ENCODE results near the gene CYP21A2. TPM values are rescaled to one million over a fixed set of nuclear protein-coding genes. Genes with fewer than 3 reads are reported as not detected.
"Not testable (repeated sequence)": the region's sequence is repeated elsewhere in the genome, so short reads cannot be mapped to it uniquely, and the experiment has no call there.

Gene CYP21A2
- total RNA-seq (2014; rRNA removed; shearing (Covaris generic)) (not detected in 2 replicates), total RNA-seq (2022) (not detected in 2 replicates), Bru-seq, nascent RNA (not detected), BruChase-seq, experiment 1, labeled RNA remaining after a 6-hour chase (not detected), BruChase-seq, experiment 2, labeled RNA remaining after a 2-hour chase (not detected)
- long read RNA-seq = 0 reads

DNA sequence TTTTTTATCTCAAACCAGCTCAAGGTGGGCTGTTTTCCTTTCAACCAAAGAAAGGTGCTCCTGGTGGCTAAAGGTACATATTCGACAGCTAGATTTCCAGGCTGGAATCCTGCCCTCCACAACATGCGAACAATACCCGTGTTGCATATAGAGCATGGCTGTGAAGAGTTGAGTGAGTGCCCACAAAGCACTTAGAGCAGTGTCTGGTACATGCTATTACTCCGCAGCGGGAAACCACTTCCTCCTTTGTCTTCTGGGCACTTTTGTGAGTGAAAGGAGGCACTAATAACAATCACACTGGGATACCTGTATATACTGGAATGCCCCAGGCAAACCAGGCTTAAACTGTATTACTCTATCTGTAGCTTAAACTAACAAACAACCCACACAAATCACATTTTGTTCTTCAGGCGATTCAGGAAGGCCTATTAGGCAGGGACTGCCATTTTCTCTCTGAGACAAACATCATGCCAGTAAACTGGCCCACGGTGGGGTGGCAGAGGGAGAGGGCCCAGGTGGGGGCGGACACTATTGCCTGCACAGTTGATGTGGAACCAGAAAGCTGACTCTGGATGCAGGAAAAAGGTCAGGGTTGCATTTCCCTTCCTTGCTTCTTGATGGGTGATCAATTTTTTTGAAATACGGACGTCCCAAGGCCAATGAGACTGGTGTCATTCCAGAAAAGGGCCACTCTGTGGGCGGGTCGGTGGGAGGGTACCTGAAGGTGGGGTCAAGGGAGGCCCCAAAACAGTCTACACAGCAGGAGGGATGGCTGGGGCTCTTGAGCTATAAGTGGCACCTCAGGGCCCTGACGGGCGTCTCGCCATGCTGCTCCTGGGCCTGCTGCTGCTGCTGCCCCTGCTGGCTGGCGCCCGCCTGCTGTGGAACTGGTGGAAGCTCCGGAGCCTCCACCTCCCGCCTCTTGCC, at the start of gene CYP21A2:
Gene CYP21A2, plus strand, starts transcription at position 818 of the 927 bp plus-strand sequence. Its CDS starts 8 bp downstream, at position 826.
- H3K36me3 ChIP-seq (ENCODE audit: insufficient read depth, low read length); H3K79me2 ChIP-seq (ENCODE audit: insufficient read depth, low read depth, low read length); H3K9me2 ChIP-seq (ENCODE audit: insufficient read depth, low read length); H3K4me3 ChIP-seq (ENCODE audit: low read depth, low read length, poor library complexity, severe bottlenecking); POLR2A ChIA-PET; CTCF ChIA-PET (ENCODE audit: unreplicated experiment); H2AFZ ChIP-seq (ENCODE audit: low read length); DNase-seq (ENCODE audit: low spot score); H4K20me1 ChIP-seq (ENCODE audit: insufficient read depth, low read length); H3K4me1 ChIP-seq (ENCODE audit: insufficient read depth, low read length, poor library complexity, severe bottlenecking); H3K9me3 ChIP-seq (ENCODE audit: low read length); H3K4me2 ChIP-seq (ENCODE audit: low read length); BruUV-seq (replicated peaks); intact Hi-C loops (cut with micrococcal nuclease; ENCODE audit: unreplicated experiment); H3K27ac ChIP-seq (ENCODE audit: low read depth, low read length, poor library complexity, severe bottlenecking): not testable (repeated sequence)

DNA sequence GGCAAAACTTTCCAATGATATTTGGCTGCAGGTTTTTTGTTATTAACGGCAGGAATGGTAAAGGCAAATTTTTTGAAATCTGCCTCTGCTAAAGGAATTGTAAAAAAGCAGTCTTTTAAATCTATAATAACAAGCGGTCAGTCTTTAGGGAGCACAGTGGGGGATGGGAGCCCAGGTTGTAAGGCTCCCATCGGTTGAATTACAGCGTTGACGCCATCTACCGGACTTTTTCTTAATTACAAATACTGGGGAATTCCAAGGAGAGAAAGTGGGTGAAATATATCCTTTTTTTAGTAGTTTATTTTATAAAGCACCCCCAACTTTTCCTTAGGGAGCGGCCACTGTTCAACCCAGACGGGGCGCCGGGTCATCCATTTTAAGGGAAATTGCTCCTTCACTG, 48.9 kb upstream of the CYP21A2 start:
- H3K79me2 ChIP-seq (ENCODE audit: insufficient read depth, low read depth, low read length); H3K9me2 ChIP-seq (ENCODE audit: insufficient read depth, low read length); H3K36me3 ChIP-seq (ENCODE audit: insufficient read depth, low read length); CTCF ChIA-PET (ENCODE audit: unreplicated experiment); BruUV-seq (replicated peaks); H4K20me1 ChIP-seq (ENCODE audit: insufficient read depth, low read length); H3K4me1 ChIP-seq (ENCODE audit: insufficient read depth, low read length, poor library complexity, severe bottlenecking); POLR2A ChIA-PET; H3K27ac ChIP-seq (ENCODE audit: low read depth, low read length, poor library complexity, severe bottlenecking); intact Hi-C loops (cut with micrococcal nuclease; ENCODE audit: unreplicated experiment); H3K4me2 ChIP-seq (ENCODE audit: low read length); DNase-seq (ENCODE audit: low spot score); H2AFZ ChIP-seq (ENCODE audit: low read length); H3K9me3 ChIP-seq (ENCODE audit: low read length); H3K4me3 ChIP-seq (ENCODE audit: low read depth, low read length, poor library complexity, severe bottlenecking): not testable (repeated sequence)

- H3K9me2 ChIP-seq (ENCODE audit: insufficient read depth, low read length); H3K4me1 ChIP-seq (ENCODE audit: insufficient read depth, low read length, poor library complexity, severe bottlenecking); DNase-seq (ENCODE audit: low spot score); intact Hi-C loops (cut with micrococcal nuclease; ENCODE audit: unreplicated experiment); BruUV-seq (replicated peaks); H3K4me3 ChIP-seq (ENCODE audit: low read depth, low read length, poor library complexity, severe bottlenecking); H3K4me2 ChIP-seq (ENCODE audit: low read length); H3K36me3 ChIP-seq (ENCODE audit: insufficient read depth, low read length); POLR2A ChIA-PET; H2AFZ ChIP-seq (ENCODE audit: low read length); H4K20me1 ChIP-seq (ENCODE audit: insufficient read depth, low read length); CTCF ChIA-PET (ENCODE audit: unreplicated experiment); H3K79me2 ChIP-seq (ENCODE audit: insufficient read depth, low read depth, low read length); H3K27ac ChIP-seq (ENCODE audit: low read depth, low read length, poor library complexity, severe bottlenecking); H3K9me3 ChIP-seq (ENCODE audit: low read length): not testable (repeated sequence)
These were observed 43.8 kb upstream of the CYP21A2 start for GRCh38 chr6:31994421-31994820.

DNA sequence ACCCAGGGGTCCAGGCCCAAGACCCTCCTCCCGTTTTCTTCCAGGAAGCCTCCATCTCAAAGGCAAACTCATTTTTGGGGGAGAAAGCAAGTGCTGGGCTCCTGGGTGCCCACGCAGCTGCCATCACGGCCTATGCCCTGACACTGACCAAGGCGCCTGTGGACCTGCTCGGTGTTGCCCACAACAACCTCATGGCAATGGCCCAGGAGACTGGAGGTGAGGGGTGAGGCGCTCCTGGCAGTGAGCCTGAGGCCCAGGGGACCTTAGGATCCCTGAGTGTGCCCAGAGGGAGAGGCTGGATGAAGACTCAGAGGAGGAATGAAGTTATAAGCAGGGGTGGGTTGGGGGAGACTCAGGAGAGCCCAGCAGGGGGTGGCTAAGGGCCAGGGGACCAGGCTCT, 41.8 kb upstream of the CYP21A2 start:
- H4K20me1 ChIP-seq (ENCODE audit: insufficient read depth, low read length); CTCF ChIA-PET (ENCODE audit: unreplicated experiment); H3K36me3 ChIP-seq (ENCODE audit: insufficient read depth, low read length); H3K4me3 ChIP-seq (ENCODE audit: low read depth, low read length, poor library complexity, severe bottlenecking); H3K27ac ChIP-seq (ENCODE audit: low read depth, low read length, poor library complexity, severe bottlenecking); H2AFZ ChIP-seq (ENCODE audit: low read length); POLR2A ChIA-PET; H3K4me2 ChIP-seq (ENCODE audit: low read length); DNase-seq (ENCODE audit: low spot score); H3K4me1 ChIP-seq (ENCODE audit: insufficient read depth, low read length, poor library complexity, severe bottlenecking); H3K9me3 ChIP-seq (ENCODE audit: low read length); BruUV-seq (replicated peaks); intact Hi-C loops (cut with micrococcal nuclease; ENCODE audit: unreplicated experiment); H3K9me2 ChIP-seq (ENCODE audit: insufficient read depth, low read length); H3K79me2 ChIP-seq (ENCODE audit: insufficient read depth, low read depth, low read length): not testable (repeated sequence)

DNA sequence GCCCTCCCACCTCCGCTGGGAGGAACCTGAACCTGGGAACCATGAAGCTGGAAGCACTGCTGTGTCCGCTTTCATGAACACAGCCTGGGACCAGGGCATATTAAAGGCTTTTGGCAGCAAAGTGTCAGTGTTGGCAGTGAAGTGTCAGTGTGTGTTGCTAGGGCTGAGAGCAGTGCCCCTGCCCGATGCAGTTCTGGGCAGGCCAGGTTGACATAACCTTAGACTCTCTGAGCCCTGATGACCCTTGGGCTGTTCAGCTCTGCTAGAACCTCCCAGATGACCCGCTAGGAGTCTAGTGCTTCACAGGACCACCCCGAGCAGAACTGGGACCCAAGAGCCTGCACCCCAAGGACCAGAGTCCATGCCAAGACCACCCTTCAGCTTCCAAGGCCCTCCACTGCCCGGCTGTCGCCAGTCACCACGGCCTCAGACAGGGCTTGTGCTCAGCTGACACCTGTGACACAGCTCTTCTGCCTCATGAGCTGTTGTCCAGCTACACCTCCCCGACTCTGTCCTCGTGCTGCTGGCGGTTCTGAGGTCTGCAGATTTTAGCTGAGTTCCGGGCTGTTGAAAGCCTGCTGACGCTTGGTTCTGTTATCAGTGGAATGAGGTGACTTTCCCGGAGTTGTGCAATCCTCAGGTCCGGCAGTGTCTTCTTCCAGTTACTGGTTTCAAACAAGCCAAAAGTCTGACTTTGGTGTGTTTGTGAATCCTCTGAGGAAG, 35.5 kb upstream of the CYP21A2 start:
- CTCF ChIA-PET (ENCODE audit: unreplicated experiment); H3K27ac ChIP-seq (ENCODE audit: low read depth, low read length, poor library complexity, severe bottlenecking); H3K4me2 ChIP-seq (ENCODE audit: low read length); H3K9me3 ChIP-seq (ENCODE audit: low read length); H3K4me1 ChIP-seq (ENCODE audit: insufficient read depth, low read length, poor library complexity, severe bottlenecking); H2AFZ ChIP-seq (ENCODE audit: low read length); POLR2A ChIA-PET; DNase-seq (ENCODE audit: low spot score); H3K36me3 ChIP-seq (ENCODE audit: insufficient read depth, low read length); H3K4me3 ChIP-seq (ENCODE audit: low read depth, low read length, poor library complexity, severe bottlenecking); intact Hi-C loops (cut with micrococcal nuclease; ENCODE audit: unreplicated experiment); H3K79me2 ChIP-seq (ENCODE audit: insufficient read depth, low read depth, low read length); H3K9me2 ChIP-seq (ENCODE audit: insufficient read depth, low read length); H4K20me1 ChIP-seq (ENCODE audit: insufficient read depth, low read length); BruUV-seq (replicated peaks): not testable (repeated sequence)

DNA sequence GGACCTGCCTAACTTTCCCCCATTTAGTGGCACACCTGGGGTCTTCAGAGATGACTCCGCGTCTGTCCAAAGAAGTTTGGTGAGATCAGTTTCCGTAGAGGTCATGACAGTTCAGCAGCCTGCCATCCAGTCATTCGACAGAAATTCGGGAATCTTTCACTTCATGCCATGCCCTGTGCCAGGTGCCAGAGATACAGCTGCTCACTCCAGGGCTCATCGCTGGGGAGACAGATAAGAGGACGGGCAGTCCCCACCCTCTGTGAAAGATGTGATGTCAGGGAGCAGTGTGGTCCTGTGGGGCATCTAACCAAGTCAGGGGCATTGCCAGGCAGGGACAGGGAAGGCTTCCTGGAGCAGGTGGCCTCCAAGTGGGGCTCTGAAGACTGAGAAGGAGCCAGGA, 34.9 kb upstream of the CYP21A2 start:
- DNase-seq (ENCODE audit: low spot score); H3K36me3 ChIP-seq (ENCODE audit: insufficient read depth, low read length); H3K9me3 ChIP-seq (ENCODE audit: low read length); CTCF ChIA-PET (ENCODE audit: unreplicated experiment); H3K9me2 ChIP-seq (ENCODE audit: insufficient read depth, low read length); H2AFZ ChIP-seq (ENCODE audit: low read length); POLR2A ChIA-PET; H3K27ac ChIP-seq (ENCODE audit: low read depth, low read length, poor library complexity, severe bottlenecking); intact Hi-C loops (cut with micrococcal nuclease; ENCODE audit: unreplicated experiment); H3K4me1 ChIP-seq (ENCODE audit: insufficient read depth, low read length, poor library complexity, severe bottlenecking); H3K79me2 ChIP-seq (ENCODE audit: insufficient read depth, low read depth, low read length); BruUV-seq (replicated peaks); H3K4me3 ChIP-seq (ENCODE audit: low read depth, low read length, poor library complexity, severe bottlenecking); H4K20me1 ChIP-seq (ENCODE audit: insufficient read depth, low read length); H3K4me2 ChIP-seq (ENCODE audit: low read length): not testable (repeated sequence)

Data from OCI-LY7 (cell line).